ENCODE measurements around the gene NEAT1. TPM values are rescaled to one million over a fixed set of nuclear protein-coding genes. Genes with fewer than 3 reads are reported as not detected.

The NEAT1 gene
- total RNA-seq, 1 donor from 2014 or later: 425 TPM

- no peak for DNase-seq (ENCODE audit: extremely low read depth, low read depth, low spot score)
These were observed 33.2 kb upstream of the NEAT1 start for GRCh38 chr11:65389294-65389980.

- no peak for DNase-seq (ENCODE audit: extremely low read depth, low read depth, low spot score)
These were observed 32.3 kb upstream of the NEAT1 start for GRCh38 chr11:65390099-65390941.

- no peak for DNase-seq (ENCODE audit: extremely low read depth, low read depth, low spot score)
These were observed 31.6 kb upstream of the NEAT1 start for GRCh38 chr11:65390996-65391395.

GRCh38 chr11:65392186-65392829, 30.3 kb upstream of the NEAT1 start:
- no peak for DNase-seq (ENCODE audit: extremely low read depth, low read depth, low spot score)

- DNase-seq (ENCODE audit: extremely low read depth, low read depth, low spot score): no peak
These were observed 29.7 kb upstream of the NEAT1 start for GRCh38 chr11:65392899-65393298.

- no peak for DNase-seq (ENCODE audit: extremely low read depth, low read depth, low spot score)
These were observed 29.0 kb upstream of the NEAT1 start for GRCh38 chr11:65393513-65394079.

GRCh38 chr11:65394125-65394536, 28.5 kb upstream of the NEAT1 start:
- DNase-seq (ENCODE audit: extremely low read depth, low read depth, low spot score): no peak

GRCh38 chr11:65395961-65396530, 26.6 kb upstream of the NEAT1 start:
- no peak for DNase-seq (ENCODE audit: extremely low read depth, low read depth, low spot score)

- DNase-seq (ENCODE audit: extremely low read depth, low read depth, low spot score): no peak
These were observed 25.5 kb upstream of the NEAT1 start for GRCh38 chr11:65396769-65397745.

- DNase-seq (ENCODE audit: extremely low read depth, low read depth, low spot score): no peak
These were observed 24.2 kb upstream of the NEAT1 start for GRCh38 chr11:65398362-65398910.

GRCh38 chr11:65399249-65399648, 23.3 kb upstream of the NEAT1 start:
- no peak for DNase-seq (ENCODE audit: extremely low read depth, low read depth, low spot score)

- no peak for DNase-seq (ENCODE audit: extremely low read depth, low read depth, low spot score)
These were observed 22.8 kb upstream of the NEAT1 start for GRCh38 chr11:65399845-65400244.

- no peak for DNase-seq (ENCODE audit: extremely low read depth, low read depth, low spot score)
These were observed 22.1 kb upstream of the NEAT1 start for GRCh38 chr11:65400307-65401072.

- no peak for DNase-seq (ENCODE audit: extremely low read depth, low read depth, low spot score)
These were observed 21.4 kb upstream of the NEAT1 start for GRCh38 chr11:65401073-65401802.

GRCh38 chr11:65401803-65402248, 20.8 kb upstream of the NEAT1 start:
- no peak for DNase-seq (ENCODE audit: extremely low read depth, low read depth, low spot score)

GRCh38 chr11:65402790-65403189, 19.8 kb upstream of the NEAT1 start:
- no peak for DNase-seq (ENCODE audit: extremely low read depth, low read depth, low spot score)

GRCh38 chr11:65403607-65404121, 18.9 kb upstream of the NEAT1 start:
- DNase-seq (ENCODE audit: extremely low read depth, low read depth, low spot score): no peak

GRCh38 chr11:65404210-65404609, 18.4 kb upstream of the NEAT1 start:
- no peak for DNase-seq (ENCODE audit: extremely low read depth, low read depth, low spot score)
